Measurements from ENCODE around the gene GEMIN5. TPM values are rescaled to one million over a fixed set of nuclear protein-coding genes. Genes with fewer than 3 reads are reported as not detected.

GEMIN5 gene
- total RNA-seq, 4 donors from 2014 or later: 16.7 to 20.5 (median 18.9) TPM

DNA sequence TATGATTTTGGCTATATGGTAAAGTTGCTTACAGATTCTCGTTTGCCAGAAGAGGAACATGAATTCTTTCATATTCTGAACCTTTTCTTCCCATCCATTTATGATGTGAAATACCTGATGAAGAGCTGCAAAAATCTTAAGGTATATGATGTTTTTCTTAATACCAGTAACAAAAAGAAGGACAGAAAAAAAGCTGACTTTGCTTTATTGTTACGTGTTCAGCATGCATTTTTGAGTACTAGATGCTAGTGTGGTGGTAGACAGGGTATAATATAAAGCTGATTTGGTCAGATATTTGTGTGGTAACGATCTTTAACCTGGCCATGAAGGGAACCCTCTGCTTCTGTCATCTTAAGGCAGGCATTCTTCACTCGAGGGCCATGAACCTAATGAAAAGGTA, 66.3 kb downstream of the GEMIN5 start:
- intact Hi-C loops (cut with DNase I; ENCODE audit: low total_unique reads): no loop called here
- no peak for DNase-seq (ENCODE audit: low spot score in 2 of 2)

GRCh38 chr5:154868702-154869101, 69.3 kb downstream of the GEMIN5 start:
- intact Hi-C loops (cut with DNase I; ENCODE audit: low total_unique reads): no loop called here
- no peak for TF ChIP-seq POLR2A (IDR thresholded peaks at IDR 0.05)
- TF ChIP-seq, protein P1, sequence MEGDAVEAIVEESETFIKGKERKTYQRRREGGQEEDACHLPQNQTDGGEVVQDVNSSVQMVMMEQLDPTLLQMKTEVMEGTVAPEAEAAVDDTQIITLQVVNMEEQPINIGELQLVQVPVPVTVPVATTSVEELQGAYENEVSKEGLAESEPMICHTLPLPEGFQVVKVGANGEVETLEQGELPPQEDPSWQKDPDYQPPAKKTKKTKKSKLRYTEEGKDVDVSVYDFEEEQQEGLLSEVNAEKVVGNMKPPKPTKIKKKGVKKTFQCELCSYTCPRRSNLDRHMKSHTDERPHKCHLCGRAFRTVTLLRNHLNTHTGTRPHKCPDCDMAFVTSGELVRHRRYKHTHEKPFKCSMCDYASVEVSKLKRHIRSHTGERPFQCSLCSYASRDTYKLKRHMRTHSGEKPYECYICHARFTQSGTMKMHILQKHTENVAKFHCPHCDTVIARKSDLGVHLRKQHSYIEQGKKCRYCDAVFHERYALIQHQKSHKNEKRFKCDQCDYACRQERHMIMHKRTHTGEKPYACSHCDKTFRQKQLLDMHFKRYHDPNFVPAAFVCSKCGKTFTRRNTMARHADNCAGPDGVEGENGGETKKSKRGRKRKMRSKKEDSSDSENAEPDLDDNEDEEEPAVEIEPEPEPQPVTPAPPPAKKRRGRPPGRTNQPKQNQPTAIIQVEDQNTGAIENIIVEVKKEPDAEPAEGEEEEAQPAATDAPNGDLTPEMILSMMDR (IDR thresholded peaks at IDR 0.05): no peak
- 77 to 90% methylated on average over 5 of the region's 5 CpGs for WGBS, 2 donors
- H3K4me3 ChIP-seq (ENCODE audit: low read depth, poor library complexity, severe bottlenecking): no peak overlapping the region
- DNase-seq (ENCODE audit: low spot score in 2 of 2): peak in 1 of 2 donors; percentile 76

More for the DNA sequence above, 66.3 kb downstream of the GEMIN5 start:
- no peak overlapping the region for H3K4me3 ChIP-seq (ENCODE audit: low read depth, poor library complexity, severe bottlenecking)
- WGBS, 2 donors: 92 to 95% methylated on average over 4 of the region's 4 CpGs
- TF ChIP-seq, protein P1 (IDR thresholded peaks at IDR 0.05): no peak
- no peak for TF ChIP-seq POLR2A (IDR thresholded peaks at IDR 0.05)

GRCh38 chr5:154866841-154867240, 71.2 kb downstream of the GEMIN5 start:
- intact Hi-C loops (cut with DNase I; ENCODE audit: low total_unique reads): no loop called here
- H3K4me3 ChIP-seq (ENCODE audit: low read depth, poor library complexity, severe bottlenecking): no peak overlapping the region
- no peak for TF ChIP-seq POLR2A (IDR thresholded peaks at IDR 0.05)
- TF ChIP-seq, protein P1 (IDR thresholded peaks at IDR 0.05): no peak
- 77 to 79% methylated on average over 2 of the region's 2 CpGs for WGBS, 2 donors
- DNase-seq (ENCODE audit: low spot score in 2 of 2): no peak

DNA sequence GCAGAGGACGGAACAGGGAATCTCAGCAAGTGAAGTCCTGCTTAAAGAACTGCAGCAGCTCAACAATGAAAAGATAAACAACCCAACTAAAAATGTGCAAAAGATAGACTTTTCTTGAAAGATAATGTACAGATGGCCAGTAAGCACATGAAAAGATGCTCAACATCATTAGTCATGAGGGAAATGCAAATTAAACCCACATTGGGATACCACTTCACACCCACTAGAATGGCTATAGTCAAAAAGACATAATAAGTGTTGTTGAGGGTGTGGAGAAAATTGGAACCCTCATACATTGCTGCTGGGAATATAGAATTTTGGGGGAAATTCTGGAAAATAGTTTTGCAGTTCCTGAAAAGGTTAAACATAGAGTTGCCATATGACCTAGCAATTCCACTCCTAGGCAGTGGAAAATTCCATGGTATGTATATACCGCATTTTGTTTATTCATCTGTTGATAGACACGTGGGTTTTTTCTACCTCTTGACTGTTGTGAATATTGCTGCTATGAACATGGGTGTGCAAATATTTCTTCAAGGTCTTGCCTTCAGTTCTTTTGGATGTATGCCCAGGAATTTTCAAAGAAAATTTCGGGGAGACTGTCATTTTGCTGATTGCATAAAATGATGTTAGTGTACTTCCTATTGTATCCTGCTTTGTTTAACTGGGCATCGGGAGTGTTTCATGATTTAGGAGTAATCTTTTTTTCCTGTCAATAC, 72.4 kb downstream of the GEMIN5 start:
- intact Hi-C loops (cut with DNase I; ENCODE audit: low total_unique reads): no loop called here
- WGBS, 2 donors: 58 to 62% methylated on average over 5 of the region's 5 CpGs
- H3K4me3 ChIP-seq (ENCODE audit: low read depth, poor library complexity, severe bottlenecking): no peak overlapping the region

DNA sequence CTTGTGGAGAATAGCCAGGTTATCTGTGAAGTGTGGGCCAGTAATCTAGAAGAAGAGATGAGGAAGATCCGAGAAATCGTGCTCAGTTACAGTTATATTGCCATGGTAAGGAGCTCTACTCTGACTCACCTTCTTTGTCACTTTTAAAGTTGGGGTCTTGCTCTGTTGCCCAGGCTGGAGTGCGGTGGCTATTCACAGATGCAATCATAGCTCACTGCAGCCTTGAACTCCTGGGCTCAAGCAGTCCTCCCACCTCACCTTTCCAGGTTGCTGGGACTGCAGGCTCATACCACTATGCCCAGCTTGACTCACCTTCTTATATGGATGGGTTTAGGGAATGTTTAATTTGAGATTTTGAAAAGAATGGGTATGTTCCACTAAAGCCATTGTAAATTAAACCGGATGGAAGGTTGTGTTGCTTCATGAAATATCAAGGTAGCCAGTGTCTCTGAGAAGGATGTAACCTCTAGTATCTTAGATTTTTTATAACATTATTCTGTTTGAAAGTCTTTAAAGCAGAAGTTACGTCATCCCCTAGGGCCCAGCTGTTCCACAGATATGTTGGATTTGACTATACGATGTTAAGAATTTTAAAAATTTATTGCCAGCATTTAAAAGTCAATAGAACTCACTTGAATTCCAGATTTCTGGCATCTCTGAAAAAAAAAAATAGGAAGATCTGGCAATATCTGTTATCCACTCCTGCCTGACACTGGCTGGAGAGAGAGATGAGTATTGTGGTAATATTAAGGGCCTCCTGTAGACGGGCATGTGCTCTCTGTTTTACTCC, 74.5 kb downstream of the GEMIN5 start:
- no peak for TF ChIP-seq POLR2A (IDR thresholded peaks at IDR 0.05)
- TF ChIP-seq, protein P1 (IDR thresholded peaks at IDR 0.05): no peak
- 75 to 88% methylated on average over 7 of the region's 7 CpGs for WGBS, 2 donors
- no peak for DNase-seq (ENCODE audit: low spot score in 2 of 2)
- no peak overlapping the region for H3K4me3 ChIP-seq (ENCODE audit: low read depth, poor library complexity, severe bottlenecking)
- intact Hi-C loops (cut with DNase I; ENCODE audit: low total_unique reads): no loop called here

More for the DNA sequence above, 72.4 kb downstream of the GEMIN5 start:
- no peak for DNase-seq (ENCODE audit: low spot score in 2 of 2)
- no peak for TF ChIP-seq POLR2A (IDR thresholded peaks at IDR 0.05)
- TF ChIP-seq, protein P1 (IDR thresholded peaks at IDR 0.05): no peak
